Panc1 (cell line): Measurements from ENCODE around the gene MUC3A. TPM values are rescaled to one million over a fixed set of nuclear protein-coding genes. Genes with fewer than 3 reads are reported as not detected.

Source experiments
- ATAC-seq: fragments of 200-7000 bp; cut with Tn5 transposase; 2 replicates; pipeline ENCODE4 v1.9.1; 2020; ENCODE audit warnings: mild to moderate bottlenecking, moderate library complexity
- BruUV-seq: library from RNA; stranded (reverse); fragments of 400-500 nt; replicated peaks from 2 replicates; lab custom pipeline; 2021; lab: Mats Ljungman, UMichigan
- CTCF ChIA-PET: fragments of 300-600 bp; sonication (Branson Sonifier 250); formaldehyde crosslinking; loops from one replicate; lab custom pipeline; 2022; ENCODE audit warnings: antibody characterized with exemption; lab: Charles Lee
- POLR2A ChIA-PET: fragments of 300-600 bp; sonication (Branson Sonifier 250); formaldehyde crosslinking; loops from one replicate; lab custom pipeline; 2022; ENCODE audit warnings: antibody characterized with exemption; lab: Charles Lee
- DNase-seq: peaks from one replicate; pipeline ENCODE4 v3.0.0-alpha.2; 2010; ENCODE audit warnings: low read depth, low spot score
- H3K27ac ChIP-seq: 2 replicates; pipeline ENCODE4 v1.5.1; 2011; ENCODE audit warnings: mild to moderate bottlenecking, low read length, inconsistent platforms
- H3K27me3 ChIP-seq: fragments of 200-500 bp; sonication (Bioruptor generic); 2 replicates; pipeline ENCODE4 v1.6.0; 2014; ENCODE audit warnings: low read length, inconsistent platforms; ENCODE audit not compliant: control insufficient read depth, insufficient read depth
- H3K36me3 ChIP-seq: fragments of 200-500 bp; sonication (Bioruptor generic); 2 replicates; pipeline ENCODE4 v1.5.1; 2014; ENCODE audit warnings: inconsistent platforms, mild to moderate bottlenecking, low read length, moderate library complexity; ENCODE audit not compliant: control insufficient read depth, insufficient read depth
- H3K4me1 ChIP-seq: 2 replicates; pipeline ENCODE4 v1.5.1; 2011; ENCODE audit warnings: inconsistent platforms, mild to moderate bottlenecking, low read length, moderate library complexity; ENCODE audit not compliant: control insufficient read depth, insufficient read depth
- H3K4me3 ChIP-seq, 2 experiments: 2 replicates each; pipeline ENCODE4 v1.5.1; 2011 to 2012; ENCODE audit warnings: low read depth in 2 of 2, low read length in 2 of 2, mild to moderate bottlenecking in 2 of 2, inconsistent platforms in 1 of 2, moderate library complexity in 1 of 2
- H3K9me3 ChIP-seq: fragments of 200-500 bp; sonication (Bioruptor generic); 2 replicates; pipeline ENCODE4 v1.5.1; 2014; ENCODE audit warnings: low read depth, mild to moderate bottlenecking, inconsistent platforms, low read length, moderate library complexity; ENCODE audit not compliant: control insufficient read depth, insufficient read depth
- CTCF ChIP-seq: fragments of 450-650 bp; IDR thresholded peaks from 2 replicates; pipeline ENCODE4 v1.5.1; 2017; ENCODE audit warnings: mild to moderate bottlenecking
- POLR2AphosphoS5 ChIP-seq: IDR thresholded peaks from 2 replicates; pipeline ENCODE4 v1.6.1; 2012; ENCODE audit warnings: mild to moderate bottlenecking, low read depth, low read length, moderate library complexity
- REST ChIP-seq, 2 experiments: IDR thresholded peaks; 2 replicates each; pipeline ENCODE4 v1.6.1; 2011 to 2012; ENCODE audit warnings: low read depth in 2 of 2, control low read depth in 1 of 2, low read length in 1 of 2, mild to moderate bottlenecking in 1 of 2, moderate library complexity in 1 of 2; ENCODE audit not compliant: insufficient read depth in 1 of 2
- SIN3A ChIP-seq: IDR thresholded peaks from 2 replicates; pipeline ENCODE4 v1.6.1; 2012; ENCODE audit warnings: low read depth, mild to moderate bottlenecking, low read length, moderate library complexity, borderline replicate concordance; ENCODE audit not compliant: insufficient read depth
- TCF7L2 ChIP-seq: IDR thresholded peaks from 2 replicates; pipeline ENCODE4 v1.6.1; 2011; ENCODE audit warnings: mild to moderate bottlenecking, low read depth, low read length, inconsistent platforms
- in situ Hi-C: cut with HindIII; loops from 2 replicates; pipeline ENCODE4 v1.10.0; 2016; ENCODE audit warnings: low sequenced_read_pairs, low pct_unique_long_range_greater_than_20kb
- intact Hi-C: fragments of 100-400 bp; cut with micrococcal nuclease; formaldehyde crosslinking; loops from one replicate; pipeline ENCODE4 v1.10.0; 2022; ENCODE audit not compliant: unreplicated experiment
- total RNA-seq: library from RNA; stranded (reverse); gene quantifications from one replicate; pipeline ENCODE4 v1.2.1, GENCODE V29; 2021; ENCODE audit not compliant: unreplicated experiment

The MUC3A gene
- total RNA-seq, 1 experiment from 2014 or later: 24.7 TPM

DNA sequence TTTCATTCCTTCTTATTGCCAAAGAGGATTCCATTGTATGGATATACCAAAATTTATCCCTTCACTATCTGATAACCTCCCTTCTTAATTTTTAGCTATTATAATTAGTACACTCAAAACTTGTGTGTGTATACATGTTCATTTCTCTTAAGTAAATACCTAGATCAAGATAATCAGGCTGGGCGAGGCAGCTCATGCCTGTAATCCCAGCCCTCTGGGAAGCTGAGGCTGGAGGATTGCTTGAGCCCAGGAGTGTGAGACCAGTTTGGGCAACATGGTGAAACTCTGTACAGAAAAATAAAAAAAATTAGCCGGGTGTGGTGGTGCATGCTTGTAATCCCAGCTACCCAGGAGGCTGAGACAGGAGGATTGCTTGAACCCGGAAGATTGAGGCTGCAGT is 37.9 kb upstream of the MUC3A start:
- no peak overlapping the region for H3K27ac ChIP-seq
- H3K4me1 ChIP-seq: no peaks in the 10 kb centered on the region
- ATAC-seq: no peak
- no peaks in the 10 kb centered on the region for H3K9me3 ChIP-seq
- TF ChIP-seq CTCF (no peak), TCF7L2 (no peak), SIN3A (no peak), POLR2AphosphoS5 (no peak), REST (IDR thresholded peaks at IDR 0.05; ENCODE audit: insufficient read depth in 1 of 2, low read depth in 2 of 2, low read length in 1 of 2) (no peak)
- intact Hi-C loops (no loop called here), in situ Hi-C loops (no loop called here)
- no peak for DNase-seq
- CTCF ChIA-PET: interaction anchor here (1.0 kb wide), 1 partner anchor 13 kb away, joined by 3 read pairs; no protein-coding TSS in a partner anchor
- no peaks in the 10 kb centered on the region for H3K36me3 ChIP-seq
- H3K4me3 ChIP-seq: no peak overlapping the region
- POLR2A ChIA-PET: no interaction called here
- BruUV-seq: no TSS peak
- H3K27me3 ChIP-seq: no peaks in the 10 kb centered on the region

DNA sequence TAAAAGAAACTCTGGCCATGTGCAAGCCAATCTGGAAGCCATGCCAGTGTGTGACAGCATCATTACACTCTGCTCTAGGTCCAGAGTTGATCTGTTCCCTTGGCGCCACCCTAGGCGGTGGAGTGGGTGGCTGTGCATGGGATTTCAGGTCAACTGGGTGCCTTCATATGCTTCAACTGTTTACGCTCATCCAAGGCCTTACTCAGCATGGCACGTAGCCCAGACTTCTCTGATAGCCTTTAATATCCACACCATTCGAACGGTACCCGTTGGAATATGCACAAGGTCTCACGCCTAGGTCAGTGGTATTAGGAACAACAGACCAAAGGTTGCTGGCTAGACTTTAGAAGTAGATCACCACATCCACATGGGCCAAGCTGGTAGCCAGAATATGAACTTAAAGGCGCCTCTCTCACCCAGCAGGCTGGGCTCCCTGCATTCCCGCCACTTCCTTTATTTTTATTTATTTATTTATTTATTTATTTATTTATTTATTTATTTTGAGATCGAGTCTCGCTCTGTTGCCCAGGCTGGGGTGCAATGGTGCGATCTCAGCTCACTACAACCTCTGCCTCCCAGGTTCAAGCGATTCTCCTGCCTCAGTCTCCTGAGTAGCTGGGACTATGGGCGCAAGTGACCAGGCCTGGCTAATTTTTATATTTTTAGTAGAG is 35.0 kb upstream of the MUC3A start:
- H3K9me3 ChIP-seq: no peaks in the 10 kb centered on the region
- ChIA-PET POLR2A (no interaction called here), CTCF (no interaction called here)
- no peak for TF ChIP-seq REST (IDR thresholded peaks at IDR 0.05; ENCODE audit: insufficient read depth in 1 of 2, low read depth in 2 of 2, low read length in 1 of 2)
- no peak for TF ChIP-seq TCF7L2
- no peak for TF ChIP-seq SIN3A
- TF ChIP-seq POLR2AphosphoS5: no peak
- TF ChIP-seq CTCF: no peak
- no peaks in the 10 kb centered on the region for H3K36me3 ChIP-seq
- in situ Hi-C loops: no loop called here
- no peaks in the 10 kb centered on the region for H3K27me3 ChIP-seq
- H3K27ac ChIP-seq: no peak overlapping the region
- intact Hi-C loops: no loop called here
- H3K4me1 ChIP-seq: no peaks in the 10 kb centered on the region
- ATAC-seq (peak; percentile 62), DNase-seq (no peak)
- BruUV-seq: no TSS peak
- no peak overlapping the region for H3K4me3 ChIP-seq
